Fibroblast of lung (primary cell): Measurements from ENCODE around the gene NRIP1.

ENCODE experiments used
- EZH2 ChIP-seq: IDR thresholded peaks from 2 replicates; pipeline ENCODE4 v1.5.1; 2012; ENCODE audit warnings: low read length, control low read depth, mild to moderate bottlenecking; ENCODE audit errors: missing control alignments
- TF ChIP-seq, protein P1 (sequence below), 2 donors: IDR thresholded peaks in 1 of 2; conservative IDR thresholded peaks in 1 of 2; 1 replicate in 1 of 2; 2 replicates in 1 of 2; pipeline ENCODE4 v1.5.1; 2011 to 2012; ENCODE audit warnings: low read length in 2 of 2, control low read depth in 1 of 2, inconsistent platforms in 1 of 2, low read depth in 1 of 2, mild to moderate bottlenecking in 1 of 2

DNA sequence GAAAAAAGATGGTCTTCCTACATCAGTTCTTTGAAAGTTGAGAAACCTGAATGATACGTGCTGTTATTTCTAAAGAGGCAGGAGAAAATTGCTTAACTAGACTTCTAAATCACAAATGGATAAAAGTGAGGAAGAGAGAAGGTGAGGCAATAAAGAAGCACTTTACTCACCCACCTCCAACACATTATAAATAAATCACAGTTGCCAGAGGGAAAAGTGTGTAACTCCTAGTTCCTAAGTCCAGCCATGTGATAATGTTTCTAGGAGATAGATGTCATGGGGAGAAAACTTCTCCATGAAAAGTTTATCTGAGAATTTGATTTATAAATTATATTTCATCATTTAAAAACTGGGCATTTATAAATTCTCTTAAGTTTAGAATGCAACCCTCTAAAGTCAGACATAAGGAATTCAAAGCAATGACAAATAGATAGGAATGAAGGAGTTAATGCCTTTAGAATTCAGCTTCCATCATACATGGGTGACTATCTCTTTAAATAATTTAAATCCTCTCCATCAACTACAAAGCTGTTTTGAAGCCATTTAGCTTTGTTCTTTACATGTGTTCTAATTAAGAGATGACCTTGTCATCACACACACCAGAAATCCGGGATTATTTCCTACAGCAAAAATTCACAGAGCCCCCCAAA lies 60.0 kb downstream of the NRIP1 start:
- TF ChIP-seq, protein P1, sequence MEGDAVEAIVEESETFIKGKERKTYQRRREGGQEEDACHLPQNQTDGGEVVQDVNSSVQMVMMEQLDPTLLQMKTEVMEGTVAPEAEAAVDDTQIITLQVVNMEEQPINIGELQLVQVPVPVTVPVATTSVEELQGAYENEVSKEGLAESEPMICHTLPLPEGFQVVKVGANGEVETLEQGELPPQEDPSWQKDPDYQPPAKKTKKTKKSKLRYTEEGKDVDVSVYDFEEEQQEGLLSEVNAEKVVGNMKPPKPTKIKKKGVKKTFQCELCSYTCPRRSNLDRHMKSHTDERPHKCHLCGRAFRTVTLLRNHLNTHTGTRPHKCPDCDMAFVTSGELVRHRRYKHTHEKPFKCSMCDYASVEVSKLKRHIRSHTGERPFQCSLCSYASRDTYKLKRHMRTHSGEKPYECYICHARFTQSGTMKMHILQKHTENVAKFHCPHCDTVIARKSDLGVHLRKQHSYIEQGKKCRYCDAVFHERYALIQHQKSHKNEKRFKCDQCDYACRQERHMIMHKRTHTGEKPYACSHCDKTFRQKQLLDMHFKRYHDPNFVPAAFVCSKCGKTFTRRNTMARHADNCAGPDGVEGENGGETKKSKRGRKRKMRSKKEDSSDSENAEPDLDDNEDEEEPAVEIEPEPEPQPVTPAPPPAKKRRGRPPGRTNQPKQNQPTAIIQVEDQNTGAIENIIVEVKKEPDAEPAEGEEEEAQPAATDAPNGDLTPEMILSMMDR (conservative IDR thresholded peaks at IDR 0.05 in 1 of 2, IDR thresholded peaks at IDR 0.05 in 1 of 2; ENCODE audit: low read depth in 1 of 2, low read length in 2 of 2): no peak
- no peak for TF ChIP-seq EZH2
